ENCODE measurements around the gene SMPD1.

The SMPD1 gene

DNA sequence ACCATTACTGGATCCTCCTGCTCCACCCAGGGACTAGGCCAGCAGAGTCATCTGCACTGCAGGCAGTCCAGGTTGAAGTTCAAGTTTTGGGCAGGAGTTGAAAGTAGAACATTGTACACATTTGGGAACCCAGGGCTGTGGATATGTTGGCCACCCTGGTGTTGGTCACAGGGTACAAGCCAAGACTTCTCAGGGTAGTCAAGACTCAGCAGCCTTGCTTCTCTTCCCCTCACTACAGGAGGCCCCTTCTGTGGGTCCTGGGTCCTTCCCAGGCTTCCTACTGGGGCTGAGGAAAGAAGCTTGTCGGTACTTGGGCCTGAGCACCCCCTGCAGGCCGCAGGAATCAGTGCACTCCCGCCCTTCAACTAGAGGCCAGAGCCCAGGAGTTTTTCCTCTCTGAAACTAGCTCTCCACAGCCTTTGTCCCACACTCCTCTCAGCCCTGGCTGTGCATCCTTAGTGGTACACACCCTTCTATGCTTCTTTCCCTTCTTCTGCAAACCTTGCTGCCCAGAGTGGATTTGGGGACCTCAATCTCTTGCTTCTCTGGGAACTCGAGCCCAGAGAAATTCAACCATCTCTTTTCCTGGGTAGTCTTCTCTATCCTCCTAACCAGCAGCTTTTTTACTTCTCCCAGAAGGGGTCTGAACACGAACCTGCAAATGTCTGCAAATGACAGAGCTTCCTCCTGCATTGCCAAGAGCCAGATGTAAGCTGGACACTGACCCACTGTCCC, 53.2 kb downstream of the SMPD1 start:
- DNase-seq (peak; percentile 28), ATAC-seq (replicated peaks) (peak; percentile 81 to 82)
- H3K36me3 Mint-ChIP-seq = no peaks in the 10 kb centered on the region
- H3K4me3 Mint-ChIP-seq = no peak overlapping the region
- H3K27me3 Mint-ChIP-seq = no peaks in the 10 kb centered on the region
- no peaks in the 10 kb centered on the region for H3K9me3 Mint-ChIP-seq
- H3K27ac Mint-ChIP-seq = no peak overlapping the region
- H3K4me1 Mint-ChIP-seq = no peaks in the 10 kb centered on the region
